Measurements from ENCODE around the gene SUV39H1. TPM values are rescaled to one million over a fixed set of nuclear protein-coding genes. Genes with fewer than 3 reads are reported as not detected.
"Not testable (repeated sequence)": the region's sequence is repeated elsewhere in the genome, so short reads cannot be mapped to it uniquely, and the experiment has no call there.

Gene SUV39H1
- total and polyA plus RNA-seq, 7 donors: 1.8 to 8.5 (median 3.1) TPM

DNA sequence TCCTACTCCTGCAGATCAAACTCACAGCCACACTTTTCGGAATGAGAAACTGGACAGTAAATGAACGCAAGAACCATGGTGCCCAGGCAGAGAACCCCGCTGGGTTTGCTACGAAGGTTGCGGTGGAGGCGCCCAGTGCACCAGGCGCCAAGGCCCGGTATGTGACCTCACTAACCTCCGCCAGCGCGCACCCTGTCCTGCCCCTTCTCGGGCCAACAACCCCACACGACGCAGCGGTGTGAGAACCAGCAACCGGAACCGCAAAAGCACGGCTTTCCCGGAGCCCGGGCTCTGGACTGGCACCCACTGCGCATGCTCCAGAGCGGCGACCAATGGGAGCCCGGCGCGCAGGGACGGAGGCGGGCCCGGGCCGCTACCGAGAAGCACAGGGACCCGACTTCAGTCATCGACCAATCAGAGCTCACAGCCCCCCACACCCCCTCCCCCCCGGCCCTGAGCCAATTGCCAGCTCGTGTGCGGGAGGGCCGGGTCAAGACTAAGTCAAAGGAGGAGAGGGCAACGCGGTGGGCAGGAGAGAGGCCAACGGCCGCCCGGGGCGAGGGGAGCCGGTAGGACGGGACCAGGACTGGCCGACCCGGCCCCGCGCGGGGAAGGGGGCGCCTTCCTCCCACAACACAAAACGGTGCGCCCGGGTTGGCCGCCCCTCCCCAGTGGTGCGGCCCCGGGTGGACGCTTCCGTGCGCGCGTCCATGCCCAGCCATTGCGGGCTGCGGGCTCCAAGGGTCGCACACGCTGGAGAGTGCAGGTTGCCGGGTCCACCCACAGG lies 20.2 kb upstream of the SUV39H1 start:
- 0% methylated on average over 61 to 67 of the region's 67 CpGs for WGBS, 2 donors
- peak; percentile 38 to 68 for TF ChIP-seq POLR2A (IDR thresholded peaks at IDR 0.05)
- TF ChIP-seq, protein P1, sequence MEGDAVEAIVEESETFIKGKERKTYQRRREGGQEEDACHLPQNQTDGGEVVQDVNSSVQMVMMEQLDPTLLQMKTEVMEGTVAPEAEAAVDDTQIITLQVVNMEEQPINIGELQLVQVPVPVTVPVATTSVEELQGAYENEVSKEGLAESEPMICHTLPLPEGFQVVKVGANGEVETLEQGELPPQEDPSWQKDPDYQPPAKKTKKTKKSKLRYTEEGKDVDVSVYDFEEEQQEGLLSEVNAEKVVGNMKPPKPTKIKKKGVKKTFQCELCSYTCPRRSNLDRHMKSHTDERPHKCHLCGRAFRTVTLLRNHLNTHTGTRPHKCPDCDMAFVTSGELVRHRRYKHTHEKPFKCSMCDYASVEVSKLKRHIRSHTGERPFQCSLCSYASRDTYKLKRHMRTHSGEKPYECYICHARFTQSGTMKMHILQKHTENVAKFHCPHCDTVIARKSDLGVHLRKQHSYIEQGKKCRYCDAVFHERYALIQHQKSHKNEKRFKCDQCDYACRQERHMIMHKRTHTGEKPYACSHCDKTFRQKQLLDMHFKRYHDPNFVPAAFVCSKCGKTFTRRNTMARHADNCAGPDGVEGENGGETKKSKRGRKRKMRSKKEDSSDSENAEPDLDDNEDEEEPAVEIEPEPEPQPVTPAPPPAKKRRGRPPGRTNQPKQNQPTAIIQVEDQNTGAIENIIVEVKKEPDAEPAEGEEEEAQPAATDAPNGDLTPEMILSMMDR (IDR thresholded peaks at IDR 0.05): no peak
- peak; percentile 72 to 91 (median 88) for TF ChIP-seq POLR2AphosphoS5 (IDR thresholded peaks at IDR 0.05)
- no peak for TF ChIP-seq EP300 (IDR thresholded peaks at IDR 0.05)
- no peaks in the 10 kb centered on the region for H3K27me3 ChIP-seq
- no peaks in the 10 kb centered on the region for H3K9me3 ChIP-seq
- H3K36me3 ChIP-seq: no peaks in the 10 kb centered on the region
- peak overlapping the region; percentile 86 to 91 (median 86) for H3K27ac ChIP-seq
- peak; percentile 95 for DNase-seq
- intact Hi-C loops (cut with DNase I): loop anchor here (1.0 to 10.0 kb wide), 2 partner anchors 20 to 219 kb away; partner anchors contain the start of genes PQBP1, SUV39H1 and TIMM17B
- H3K4me3 ChIP-seq: peak overlapping the region; percentile 60 to 74 (median 72)
- peaks cover 0 to 13% (median 4%) of the 10 kb centered on the region in 4 donors for H3K4me1 ChIP-seq

DNA sequence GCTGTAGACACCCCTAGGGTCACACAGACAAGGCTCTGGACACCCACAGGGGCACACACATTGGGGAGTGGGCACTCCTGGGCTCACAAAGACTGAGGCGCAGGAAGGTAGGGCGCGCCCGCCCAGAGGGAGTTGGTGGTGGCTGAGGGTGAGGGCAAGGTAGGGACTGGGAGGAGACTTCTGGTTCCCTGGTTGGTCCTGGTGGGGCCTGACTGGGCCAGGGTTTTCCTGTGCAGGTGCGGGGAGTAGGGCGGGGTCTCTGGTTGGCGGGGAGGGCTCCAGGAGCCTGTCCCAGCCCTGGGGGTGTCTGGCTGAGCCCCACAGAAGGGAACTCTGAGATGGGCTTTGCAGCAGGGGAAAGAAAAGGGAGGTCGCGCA lies 19.7 kb upstream of the SUV39H1 start:
- TF ChIP-seq POLR2A (IDR thresholded peaks at IDR 0.05) (no peak), EP300 (IDR thresholded peaks at IDR 0.05) (no peak), POLR2AphosphoS5 (IDR thresholded peaks at IDR 0.05) (no peak)
- TF ChIP-seq, protein P1 (IDR thresholded peaks at IDR 0.05): no peak
- 2 to 6% methylated on average over 9 of the region's 9 CpGs for WGBS, 2 donors
- peak; percentile 66 for DNase-seq
- no peaks in the 10 kb centered on the region for H3K36me3 ChIP-seq
- peak overlapping the region; percentile 86 to 91 (median 86) for H3K27ac ChIP-seq
- H3K4me3 ChIP-seq: peak overlapping the region; percentile 60 to 74 (median 72)
- intact Hi-C loops (cut with DNase I): loop anchor here (1.0 to 10.0 kb wide), 2 partner anchors 19 to 218 kb away; partner anchors contain the start of genes PQBP1, SUV39H1 and TIMM17B
- H3K4me1 ChIP-seq: peaks cover 0 to 13% (median 4%) of the 10 kb centered on the region in 4 donors
- no peaks in the 10 kb centered on the region for H3K27me3 ChIP-seq
- H3K9me3 ChIP-seq: no peaks in the 10 kb centered on the region

DNA sequence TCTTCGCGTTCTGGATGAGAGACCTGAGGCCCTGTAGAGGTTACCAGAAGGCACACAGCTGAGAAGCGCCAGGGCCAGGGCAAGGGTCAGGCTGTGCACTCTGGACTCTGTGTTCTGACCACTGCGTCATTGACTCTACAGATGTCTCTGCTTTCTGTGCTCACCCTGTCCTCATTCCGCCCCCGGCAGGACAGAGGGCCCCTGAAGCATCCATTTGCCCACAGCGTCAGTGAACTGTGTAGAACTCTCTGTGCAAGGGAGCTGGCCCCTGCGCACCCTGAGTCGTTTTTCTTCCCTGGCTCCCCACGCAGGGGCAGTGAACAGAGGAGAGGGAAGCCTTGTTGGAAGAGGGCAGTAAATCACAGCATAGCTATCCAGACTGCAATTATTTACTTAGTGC lies 19.0 kb upstream of the SUV39H1 start:
- Histone ChIP-seq H3K4me3 (peak overlapping the region in 1 of 4 donors; percentile 73), H3K36me3 (no peaks in the 10 kb centered on the region), H3K9me3 (no peaks in the 10 kb centered on the region), H3K27me3 (no peaks in the 10 kb centered on the region), H3K27ac (no peak overlapping the region), H3K4me1 (peaks cover 0 to 13% (median 4%) of the 10 kb centered on the region in 4 donors)
- DNase-seq: no peak
- no peak for TF ChIP-seq EP300 (IDR thresholded peaks at IDR 0.05)
- no peak for TF ChIP-seq POLR2AphosphoS5 (IDR thresholded peaks at IDR 0.05)
- no peak for TF ChIP-seq POLR2A (IDR thresholded peaks at IDR 0.05)
- TF ChIP-seq, protein P1 (IDR thresholded peaks at IDR 0.05): no peak
- 25 to 53% methylated on average over 10 of the region's 10 CpGs for WGBS, 2 donors
- intact Hi-C loops (cut with DNase I): loop anchor here (10.0 kb wide), 1 partner anchor 217 kb away; the partner anchor contains the start of genes PQBP1 and TIMM17B

DNA sequence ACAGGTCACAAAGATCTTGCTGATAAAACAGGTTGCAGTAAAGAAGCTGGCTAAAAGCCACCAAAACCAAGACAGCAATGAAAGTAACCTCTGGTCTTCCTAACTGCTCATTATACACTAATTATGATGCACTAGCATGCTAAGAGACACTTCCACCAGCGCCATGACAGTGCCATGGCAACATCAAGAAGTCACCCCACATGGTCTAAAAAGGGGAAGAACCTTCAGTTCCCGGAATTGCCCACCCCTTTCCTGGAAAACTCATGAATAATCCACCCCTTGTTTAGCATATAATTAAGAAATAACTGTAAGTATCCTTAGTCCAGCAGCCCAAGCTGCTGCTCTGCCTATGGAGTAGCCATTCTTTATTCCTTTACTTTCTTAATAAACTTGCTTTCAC lies 16.1 kb upstream of the SUV39H1 start:
- H3K36me3 ChIP-seq; H3K4me3 ChIP-seq; H3K27me3 ChIP-seq; H3K27ac ChIP-seq; DNase-seq; H3K9me3 ChIP-seq; intact Hi-C loops (cut with DNase I): not testable (repeated sequence)
- peaks cover 0 to 10% (median 2%) of the 10 kb centered on the region in 4 donors for H3K4me1 ChIP-seq
- 28 to 34% methylated on average over 2 of the region's 2 CpGs for WGBS, 2 donors

DNA sequence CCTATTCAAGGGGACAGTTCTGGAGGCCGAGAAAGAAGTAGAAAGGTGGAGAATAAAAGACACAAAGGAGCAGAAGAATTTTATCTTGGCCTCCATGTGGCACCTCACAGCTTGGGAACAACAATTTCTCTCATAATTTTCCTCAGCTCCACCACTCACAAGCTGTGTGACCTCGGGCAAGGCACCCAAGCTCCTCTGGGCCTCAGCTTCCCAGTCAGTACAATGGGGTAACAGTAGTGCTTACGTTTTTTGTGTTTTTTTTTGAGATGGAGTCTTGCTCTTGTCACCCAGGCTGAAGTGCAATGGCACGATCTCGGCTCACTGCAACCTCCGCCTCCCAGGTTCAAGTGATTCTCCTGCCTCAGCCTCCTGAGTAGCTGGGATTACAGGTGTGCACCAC lies 15.6 kb upstream of the SUV39H1 start:
- H3K4me1 ChIP-seq; H3K9me3 ChIP-seq; H3K27ac ChIP-seq; H3K27me3 ChIP-seq; DNase-seq; H3K4me3 ChIP-seq; H3K36me3 ChIP-seq; intact Hi-C loops (cut with DNase I): not testable (repeated sequence)
- 87 to 94% methylated on average over 6 of the region's 6 CpGs for WGBS, 2 donors
